Esophagus squamous epithelium (tissue), 5 donors: ENCODE results near the gene CLSTN3. TPM values are rescaled to one million over a fixed set of nuclear protein-coding genes. Genes with fewer than 3 reads are reported as not detected.

ENCODE experiments used
- DNase-seq: peaks from one replicate; lab custom pipeline; 2025; lab: John Stamatoyannopoulos, UW
- H3K27ac ChIP-seq, 4 donors: fragments of 200-600 bp; sonication (generic); one replicate each; pipeline ENCODE4 v1.5.1; 2016 to 2019; ENCODE audit warnings: mild to moderate bottlenecking in 1 of 4
- H3K27me3 ChIP-seq, 4 donors: fragments of 200-600 bp; sonication (generic); 1 replicate in 3 of 4; 2 replicates in 1 of 4; pipeline versions ENCODE4 v1.5.1 to v1.6.0; 2017 to 2021; ENCODE audit warnings: antibody characterized with exemption in 1 of 4
- H3K36me3 ChIP-seq, 3 donors: fragments of 200-600 bp; sonication (generic); one replicate each; pipeline ENCODE4 v1.5.1; 2016 to 2019
- H3K4me1 ChIP-seq, 3 donors: fragments of 200-600 bp; sonication (generic); one replicate each; pipeline ENCODE4 v1.5.1; 2017 to 2019
- H3K4me3 ChIP-seq, 4 donors: fragments of 200-600 bp; sonication (generic); 1 replicate in 3 of 4; 2 replicates in 1 of 4; pipeline ENCODE4 v1.5.1; 2016 to 2019; ENCODE audit warnings: mild to moderate bottlenecking in 2 of 4, moderate library complexity in 1 of 4
- H3K9me3 ChIP-seq, 3 donors: fragments of 200-600 bp; sonication (generic); one replicate each; pipeline ENCODE4 v1.5.1; 2016 to 2019
- CTCF ChIP-seq, 6 experiments: fragments of 450-650 bp in 4 of 6; fragments of 200-600 bp in 2 of 6; sonication (generic) in 2 of 6; IDR thresholded peaks; one replicate each; pipeline ENCODE4 v1.5.1; 2016 to 2019; ENCODE audit warnings: antibody characterized with exemption in 6 of 6, mild to moderate bottlenecking in 4 of 6, moderate library complexity in 4 of 6
- POLR2A ChIP-seq, 4 donors: fragments of 450-650 bp; IDR thresholded peaks; one replicate each; pipeline ENCODE4 v1.6.1; 2017; ENCODE audit warnings: antibody characterized with exemption in 4 of 4, mild to moderate bottlenecking in 4 of 4, moderate library complexity in 3 of 4
- WGBS, 2 donors: methylation state at CpG; one replicate each; pipeline ENCODE4 v1.1.5; 2018; 5-methylcytosine and 5-hydroxymethylcytosine counted together
- intact Hi-C: fragments of 100-400 bp; cut with DNase I; formaldehyde crosslinking; loops from one replicate; pipeline ENCODE4 v1.15.0; 2022
- total RNA-seq, 4 donors: library from RNA; depleted of rRNA; stranded (reverse); fragments of >200 nt; gene quantifications; one replicate each; pipeline ENCODE4 v1.1.0, GENCODE V29; 2016
- donor health status: DM: yes; HTN: yes; CAD: no.

CLSTN3 gene
- total RNA-seq, 4 donors from 2014 or later, result 4.8 to 12.4 (median 9.5) TPM

GRCh38 chr12:7116196-7116595 lies 14.0 kb upstream of the CLSTN3 start:
- intact Hi-C loops, result no loop called here
- no peaks in the 10 kb centered on the region for H3K27me3 ChIP-seq

GRCh38 chr12:7116916-7117315 lies 13.3 kb upstream of the CLSTN3 start:
- WGBS, 2 donors, result 98 to 100% methylated on average over 4 to 9 of the region's 9 CpGs
- H3K27ac ChIP-seq, result no peak overlapping the region
- H3K27me3 ChIP-seq, result no peaks in the 10 kb centered on the region
- H3K4me1 ChIP-seq, result peaks cover 0 to 19% (median 5%) of the 10 kb centered on the region in 3 donors
- peaks cover 0 to 39% (median 8%) of the 10 kb centered on the region in 3 donors for H3K36me3 ChIP-seq
- H3K4me3 ChIP-seq, result no peak overlapping the region
- DNase-seq, result no peak
- H3K9me3 ChIP-seq, result no peaks in the 10 kb centered on the region
- intact Hi-C loops, result no loop called here
- TF ChIP-seq POLR2A (IDR thresholded peaks at IDR 0.05), result no peak
- TF ChIP-seq CTCF (IDR thresholded peaks at IDR 0.05), result no peak

More at GRCh38 chr12:7116196-7116595, 14.0 kb upstream of the CLSTN3 start:
- TF ChIP-seq CTCF (IDR thresholded peaks at IDR 0.05), result no peak
- TF ChIP-seq POLR2A (IDR thresholded peaks at IDR 0.05), result no peak
- 70% methylated on average over 3 of the region's 3 CpGs; no CpG with 5 or more reads in 1 of the 2 donors for WGBS, 2 donors
- no peak for DNase-seq
- H3K36me3 ChIP-seq, result peaks cover 0 to 39% (median 8%) of the 10 kb centered on the region in 3 donors
- H3K9me3 ChIP-seq, result no peaks in the 10 kb centered on the region
- no peak overlapping the region for H3K4me3 ChIP-seq
- H3K27ac ChIP-seq, result no peak overlapping the region
- H3K4me1 ChIP-seq, result peaks cover 0 to 23% (median 5%) of the 10 kb centered on the region in 3 donors

- no peak overlapping the region for H3K4me3 ChIP-seq
- DNase-seq, result no peak
- no peak overlapping the region for H3K27ac ChIP-seq
- H3K27me3 ChIP-seq, result no peaks in the 10 kb centered on the region
- 85 to 86% methylated on average over 2 to 3 of the region's 3 CpGs for WGBS, 2 donors
- no peaks in the 10 kb centered on the region for H3K9me3 ChIP-seq
- peaks cover 0 to 18% (median 9%) of the 10 kb centered on the region in 3 donors for H3K4me1 ChIP-seq
- intact Hi-C loops, result no loop called here
- H3K36me3 ChIP-seq, result peaks cover 0 to 39% (median 8%) of the 10 kb centered on the region in 3 donors
- TF ChIP-seq POLR2A (IDR thresholded peaks at IDR 0.05), result no peak
- no peak for TF ChIP-seq CTCF (IDR thresholded peaks at IDR 0.05)
These were observed 12.5 kb upstream of the CLSTN3 start for GRCh38 chr12:7117670-7118069.

GRCh38 chr12:7118881-7119280 lies 11.3 kb upstream of the CLSTN3 start:
- Histone ChIP-seq H3K4me3 (no peak overlapping the region), H3K27me3 (no peaks in the 10 kb centered on the region), H3K36me3 (peaks cover 0 to 39% (median 8%) of the 10 kb centered on the region in 3 donors), H3K27ac (no peak overlapping the region), H3K9me3 (no peaks in the 10 kb centered on the region), H3K4me1 (peaks cover 0 to 13% (median 9%) of the 10 kb centered on the region in 3 donors)
- DNase-seq, result no peak
- WGBS, 2 donors, result 75 to 92% methylated on average over 1 to 2 of the region's 3 CpGs
- TF ChIP-seq CTCF (IDR thresholded peaks at IDR 0.05) (no peak), POLR2A (IDR thresholded peaks at IDR 0.05) (no peak)
- intact Hi-C loops, result no loop called here

- Histone ChIP-seq H3K9me3 (no peaks in the 10 kb centered on the region), H3K27ac (no peak overlapping the region), H3K4me3 (no peak overlapping the region), H3K36me3 (peaks cover 0 to 34% (median 2%) of the 10 kb centered on the region in 3 donors), H3K4me1 (peaks cover 0 to 13% (median 9%) of the 10 kb centered on the region in 3 donors), H3K27me3 (no peaks in the 10 kb centered on the region)
- intact Hi-C loops, result no loop called here
- 87 to 94% methylated on average over 5 of the region's 5 CpGs for WGBS, 2 donors
- DNase-seq, result no peak
- TF ChIP-seq CTCF (IDR thresholded peaks at IDR 0.05) (no peak), POLR2A (IDR thresholded peaks at IDR 0.05) (no peak)
These were observed 10.0 kb upstream of the CLSTN3 start for GRCh38 chr12:7120166-7120565.
